B cell (primary cell): ENCODE results near the gene SLC6A16.

Source experiments
- EZH2 ChIP-seq: IDR thresholded peaks from 2 replicates; pipeline ENCODE4 v1.6.1; 2012; ENCODE audit warnings: borderline replicate concordance, low read depth, mild to moderate bottlenecking, moderate library complexity, low read length; ENCODE audit not compliant: insufficient read depth, poor library complexity, severe bottlenecking
- TF ChIP-seq, protein P1 (sequence below): fragments of 200-600 bp; IDR thresholded peaks from one replicate; pipeline ENCODE4 v1.8.0; 2022; ENCODE audit warnings: antibody characterized with exemption, mild to moderate bottlenecking

DNA sequence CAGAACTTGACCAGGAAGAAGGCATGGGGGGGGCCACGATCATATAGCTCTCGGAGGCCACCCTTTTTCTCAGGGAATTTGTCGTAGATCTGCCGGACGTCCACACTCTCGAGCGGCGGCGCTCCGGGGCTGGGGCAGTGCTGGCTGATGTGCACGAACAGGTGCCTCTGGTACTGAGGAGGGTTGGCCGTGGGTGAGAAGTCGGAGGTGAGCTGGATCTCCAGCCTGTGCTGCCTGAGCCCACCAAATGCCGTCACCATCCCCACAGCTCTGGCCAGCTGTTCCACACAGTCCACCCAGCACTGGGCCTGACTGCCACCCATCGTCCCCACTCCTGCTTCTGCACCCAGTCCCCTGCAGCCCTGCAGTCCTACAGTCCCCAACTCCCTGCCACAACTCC is 22.2 kb upstream of the SLC6A16 start:
- TF ChIP-seq, protein P1, sequence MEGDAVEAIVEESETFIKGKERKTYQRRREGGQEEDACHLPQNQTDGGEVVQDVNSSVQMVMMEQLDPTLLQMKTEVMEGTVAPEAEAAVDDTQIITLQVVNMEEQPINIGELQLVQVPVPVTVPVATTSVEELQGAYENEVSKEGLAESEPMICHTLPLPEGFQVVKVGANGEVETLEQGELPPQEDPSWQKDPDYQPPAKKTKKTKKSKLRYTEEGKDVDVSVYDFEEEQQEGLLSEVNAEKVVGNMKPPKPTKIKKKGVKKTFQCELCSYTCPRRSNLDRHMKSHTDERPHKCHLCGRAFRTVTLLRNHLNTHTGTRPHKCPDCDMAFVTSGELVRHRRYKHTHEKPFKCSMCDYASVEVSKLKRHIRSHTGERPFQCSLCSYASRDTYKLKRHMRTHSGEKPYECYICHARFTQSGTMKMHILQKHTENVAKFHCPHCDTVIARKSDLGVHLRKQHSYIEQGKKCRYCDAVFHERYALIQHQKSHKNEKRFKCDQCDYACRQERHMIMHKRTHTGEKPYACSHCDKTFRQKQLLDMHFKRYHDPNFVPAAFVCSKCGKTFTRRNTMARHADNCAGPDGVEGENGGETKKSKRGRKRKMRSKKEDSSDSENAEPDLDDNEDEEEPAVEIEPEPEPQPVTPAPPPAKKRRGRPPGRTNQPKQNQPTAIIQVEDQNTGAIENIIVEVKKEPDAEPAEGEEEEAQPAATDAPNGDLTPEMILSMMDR, result no peak
- TF ChIP-seq EZH2, result no peak
